Anterior cingulate cortex (tissue), 58 donors: Measurements from ENCODE around the gene LBX2.
A peak's percentile ranks its signal among the peaks of the same experiment; 100 is the strongest.

ENCODE experiments used
- DNase-seq, 58 donors: peaks; one replicate each; lab custom pipeline; 2025; lab: John Stamatoyannopoulos, UW

Gene LBX2

DNA sequence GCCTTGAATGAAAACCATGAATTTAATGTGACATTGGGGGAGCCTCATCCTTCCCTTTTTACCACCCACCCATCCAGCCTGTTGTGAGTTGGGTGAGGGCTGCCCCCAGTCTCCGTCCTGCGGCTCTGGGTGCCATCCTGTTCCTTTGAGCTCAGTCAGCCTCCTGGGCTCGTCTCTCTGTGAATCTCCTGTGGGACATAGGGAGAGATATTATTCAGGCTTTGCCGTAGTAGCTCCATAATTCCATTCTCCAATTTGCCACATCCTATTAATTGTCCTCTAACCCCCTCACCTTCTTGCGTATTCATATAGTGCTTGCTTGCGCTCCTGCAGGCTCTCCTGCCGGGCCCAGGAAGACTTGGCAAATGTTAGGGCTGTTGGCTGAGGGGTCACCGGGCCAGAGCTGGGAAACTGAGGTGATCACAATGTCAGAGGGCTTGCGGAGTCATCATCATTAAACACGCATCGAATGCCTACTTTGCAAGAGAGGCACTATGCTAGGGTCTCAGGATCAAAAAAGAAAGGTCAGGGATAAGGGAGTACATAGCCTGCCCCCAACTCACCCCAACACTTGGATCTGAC lies 27.3 kb upstream of the LBX2 start:
- no peak for DNase-seq

DNA sequence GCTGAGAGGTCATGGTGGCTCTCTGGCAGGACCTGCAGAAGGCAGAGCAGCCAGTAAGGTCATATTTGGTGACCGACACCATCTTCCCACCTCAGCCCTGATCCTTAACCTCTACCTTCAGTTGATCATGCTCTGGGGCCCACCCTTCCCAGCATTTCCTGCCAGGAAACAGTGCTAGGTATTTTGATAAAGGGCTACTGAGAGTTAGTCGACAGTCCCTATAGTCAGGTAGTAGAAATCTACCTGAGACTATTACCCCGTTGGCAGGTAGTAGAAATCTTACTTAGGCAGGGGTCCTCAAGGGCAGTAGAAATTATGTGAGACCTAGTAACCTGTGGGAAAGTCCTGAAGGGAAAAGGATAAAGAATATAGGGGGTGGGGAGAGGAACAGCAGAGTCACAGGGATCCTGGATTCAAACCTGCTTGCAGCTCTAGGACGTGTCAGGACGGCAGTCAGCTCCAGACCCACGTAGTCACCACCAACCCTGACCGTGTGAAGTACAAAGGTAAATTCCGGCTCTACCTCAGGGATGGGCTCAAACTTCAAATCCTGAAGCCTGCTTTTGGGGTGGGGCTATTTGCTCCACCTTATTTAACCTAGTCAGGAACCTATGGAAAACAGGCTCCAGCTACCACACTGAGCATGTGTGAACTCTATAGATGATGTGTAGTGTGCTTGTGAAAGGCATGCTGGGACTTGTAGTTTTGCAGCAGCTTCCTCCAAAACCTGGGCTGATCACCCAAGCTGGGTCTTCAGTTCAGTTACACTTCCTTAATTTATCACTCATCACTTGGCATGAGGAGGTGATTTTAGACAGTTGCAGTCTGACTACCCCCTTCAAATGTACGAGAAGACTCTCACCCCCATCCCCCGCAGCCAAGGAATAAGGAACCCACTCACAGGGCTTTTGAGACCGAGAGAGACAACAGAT lies 26.6 kb upstream of the LBX2 start, which contains the start of gene DQX1:
DQX1 (minus strand) TSS at position 515 of the 932 bp plus-strand sequence; CDS start at position 13, 502 bp downstream.
- DNase-seq: peak in 7 of 58 donors; percentile 3 to 43 (median 8)

DNA sequence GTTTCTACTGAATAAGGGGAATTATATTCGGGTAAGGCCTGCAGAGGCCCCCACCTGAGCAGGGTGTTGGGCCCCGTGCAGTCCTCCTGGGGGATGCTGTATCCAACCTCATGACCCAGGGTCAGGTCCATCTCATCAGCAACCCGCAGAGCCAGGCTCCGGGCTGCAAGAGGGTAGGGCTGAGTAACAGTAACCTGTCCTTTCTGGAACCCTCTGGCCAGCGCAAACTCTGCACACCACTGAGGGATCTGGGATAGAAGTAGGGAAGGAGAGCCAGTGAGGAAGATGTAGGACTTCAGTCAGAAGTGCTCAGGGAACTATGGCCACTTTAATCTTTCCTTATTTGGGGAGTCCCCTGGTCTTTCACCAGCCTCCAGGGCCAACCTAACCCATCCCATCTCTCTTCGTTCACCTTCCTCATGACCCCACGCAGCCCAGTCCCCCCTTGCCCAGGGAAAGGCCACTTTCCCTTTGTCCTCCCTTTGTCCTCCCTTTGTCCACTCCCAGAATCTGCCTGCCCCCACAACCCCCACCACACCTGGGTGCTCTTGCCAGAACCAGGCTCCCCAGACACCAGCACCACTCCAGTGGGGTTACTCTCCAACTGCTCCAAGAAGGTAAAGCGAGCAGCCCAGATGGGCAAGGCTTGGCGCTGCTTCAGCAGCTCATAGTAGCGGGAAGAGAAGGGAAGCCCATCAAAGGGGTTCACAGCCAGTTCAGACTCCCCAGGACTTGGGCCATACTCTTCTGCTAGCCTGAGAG lies 25.7 kb upstream of the LBX2 start:
- DNase-seq: no peak

GRCh38 chr2:74524005-74524404 lies 24.6 kb upstream of the LBX2 start:
- no peak for DNase-seq

DNA sequence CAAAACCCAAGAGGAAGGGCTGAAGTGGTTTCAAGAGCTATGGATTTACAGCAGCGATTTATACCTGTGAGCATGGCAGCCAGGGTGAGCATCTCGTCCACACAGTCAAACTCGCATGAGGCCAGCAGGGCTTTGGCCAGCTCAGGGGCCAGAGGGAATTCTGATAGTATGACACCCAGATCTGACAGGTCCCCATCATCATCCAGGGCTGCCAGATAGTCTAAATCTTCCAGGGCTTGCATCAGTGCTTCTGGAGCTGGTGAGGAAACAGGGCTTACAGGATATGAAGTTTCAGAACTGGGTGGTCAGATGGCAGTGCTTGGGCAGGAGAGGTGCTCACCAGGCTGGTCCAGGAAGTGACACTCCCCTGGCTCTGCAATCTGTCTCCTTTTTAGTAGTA lies 23.1 kb upstream of the LBX2 start:
- DNase-seq: no peak

DNA sequence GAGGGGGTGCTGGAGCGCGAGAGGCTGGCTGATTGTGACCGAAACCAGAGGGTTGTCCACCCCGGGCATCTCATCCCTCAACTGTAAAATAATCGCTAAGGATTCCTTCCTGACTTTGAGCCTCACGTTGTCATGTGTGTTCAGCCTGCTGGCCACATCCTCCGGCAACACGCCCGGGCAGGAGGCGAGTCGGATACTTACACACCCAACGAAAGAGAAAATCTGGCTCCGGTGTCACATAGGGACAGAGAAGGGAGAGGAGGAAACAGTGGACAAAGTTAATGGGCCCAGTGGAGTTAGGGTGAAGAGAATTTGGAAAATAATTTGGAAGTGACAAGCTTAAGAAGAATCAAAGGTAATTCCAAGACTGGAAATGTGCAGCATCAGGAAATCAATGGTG lies 17.2 kb upstream of the LBX2 start:
- no peak for DNase-seq

DNA sequence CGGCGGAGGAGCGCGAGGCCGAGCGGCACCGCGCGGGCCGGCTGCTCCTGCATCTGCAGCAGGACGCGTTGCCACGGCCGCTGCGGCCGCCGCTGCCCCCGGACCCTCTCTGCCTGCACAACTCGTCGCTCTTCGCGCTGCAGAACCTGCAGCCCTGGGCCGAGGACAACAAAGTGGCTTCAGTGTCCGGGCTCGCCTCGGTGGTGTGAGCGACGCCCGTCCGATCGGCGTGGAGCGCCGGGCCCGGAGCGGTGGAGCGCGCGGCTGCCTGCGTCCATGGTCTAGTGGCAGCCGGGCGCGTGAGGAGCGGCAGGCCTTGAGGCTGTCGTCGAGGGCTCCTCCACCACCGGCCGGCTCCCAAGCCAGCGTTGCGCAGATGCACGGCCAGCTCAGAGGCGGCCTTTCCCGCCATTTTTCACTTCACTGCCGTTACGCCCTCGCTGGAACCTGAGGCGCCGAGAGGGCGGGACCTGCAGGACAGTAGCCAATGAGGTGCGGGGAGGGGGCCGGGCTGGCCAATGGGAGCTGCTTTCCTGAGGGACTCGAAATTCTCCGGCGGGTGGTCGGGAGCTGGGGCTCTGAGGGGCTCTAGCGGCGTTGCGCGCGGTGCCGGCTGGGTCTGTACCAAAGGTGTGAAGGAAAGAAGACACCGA lies 16.7 kb upstream of the LBX2 start:
- peak in 16 of 58 donors; percentile 2 to 34 (median 11) for DNase-seq

GRCh38 chr2:74515271-74515980 lies 16.0 kb upstream of the LBX2 start:
- no peak for DNase-seq

DNA sequence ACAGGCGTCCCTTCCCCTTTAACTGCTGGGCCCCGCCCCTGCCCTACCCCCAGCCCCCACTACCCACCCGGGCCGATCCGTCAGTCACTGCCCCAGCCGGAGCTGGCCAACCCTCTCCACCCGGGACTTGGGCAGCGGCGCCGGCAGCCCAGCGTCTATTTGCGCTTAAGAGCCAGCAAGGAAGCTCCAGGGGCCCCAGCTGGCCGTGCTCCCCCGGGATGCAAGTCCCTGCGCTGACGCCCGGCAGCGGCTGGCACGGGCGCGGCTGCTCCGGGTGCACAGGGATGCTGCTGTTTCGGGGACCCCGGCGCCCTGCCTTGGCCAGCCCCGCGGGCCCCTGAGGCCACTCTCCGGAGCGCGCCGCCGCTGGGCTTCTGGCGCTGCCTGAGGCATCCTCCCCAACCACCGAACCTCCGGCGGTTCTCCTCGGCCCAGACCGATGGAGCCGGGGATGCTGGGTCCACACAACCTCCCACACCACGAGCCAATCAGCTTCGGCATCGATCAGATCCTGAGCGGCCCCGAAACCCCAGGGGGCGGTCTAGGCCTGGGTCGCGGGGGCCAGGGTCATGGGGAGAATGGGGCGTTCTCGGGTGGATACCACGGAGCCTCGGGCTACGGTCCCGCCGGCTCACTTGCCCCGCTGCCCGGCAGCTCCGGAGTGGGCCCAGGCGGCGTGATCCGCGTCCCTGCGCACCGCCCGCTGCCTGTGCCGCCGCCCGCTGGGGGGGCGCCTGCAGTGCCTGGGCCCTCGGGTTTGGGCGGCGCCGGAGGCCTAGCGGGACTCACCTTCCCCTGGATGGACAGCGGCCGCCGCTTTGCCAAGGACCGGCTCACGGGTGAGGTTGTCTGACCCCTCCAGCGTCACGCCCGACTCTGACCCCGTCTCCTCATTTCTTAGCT lies 15.2 kb upstream of the LBX2 start, which contains the start of gene TLX2:
TLX2 (plus strand) TSS at position 83 of the 903 bp plus-strand sequence; CDS start at position 440, 357 bp downstream.
- no peak for DNase-seq

DNA sequence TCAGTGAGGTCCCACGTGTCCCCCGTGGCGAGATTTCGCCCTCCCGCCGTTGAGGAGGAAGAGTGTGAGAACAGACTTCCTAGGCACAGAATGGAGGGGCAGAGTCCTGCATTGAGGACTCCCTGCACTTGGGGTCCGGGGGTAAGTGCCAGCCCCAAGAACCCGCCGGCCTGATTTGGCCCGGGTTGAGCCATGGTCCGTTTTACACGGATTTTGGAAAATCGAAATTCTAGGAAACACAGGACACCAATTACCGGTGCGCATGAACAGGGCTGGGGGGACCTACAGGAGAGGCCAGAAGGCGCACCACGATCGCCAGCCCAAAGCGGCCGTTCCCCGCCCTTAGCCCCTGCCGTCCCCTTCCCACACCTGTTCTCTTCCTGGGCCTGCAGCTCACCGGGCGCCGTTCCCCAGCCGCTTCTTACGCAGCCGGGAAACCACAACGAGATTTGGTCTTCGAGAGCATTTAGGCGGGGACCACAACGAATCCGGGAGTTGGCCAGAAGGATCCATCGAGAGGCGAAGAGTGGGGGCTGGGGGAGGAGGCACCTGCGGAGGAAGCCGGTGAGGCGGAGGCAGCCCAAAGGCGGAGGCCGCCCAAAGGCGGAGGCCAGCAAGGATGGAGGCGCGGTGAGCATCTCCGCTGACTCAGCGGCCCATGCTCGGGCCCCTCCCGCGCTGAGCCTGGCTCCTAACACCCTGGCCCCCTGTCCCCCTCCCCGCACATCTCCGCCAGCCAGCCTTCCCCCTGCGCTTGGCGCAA lies 14.4 kb upstream of the LBX2 start:
- no peak for DNase-seq

DNA sequence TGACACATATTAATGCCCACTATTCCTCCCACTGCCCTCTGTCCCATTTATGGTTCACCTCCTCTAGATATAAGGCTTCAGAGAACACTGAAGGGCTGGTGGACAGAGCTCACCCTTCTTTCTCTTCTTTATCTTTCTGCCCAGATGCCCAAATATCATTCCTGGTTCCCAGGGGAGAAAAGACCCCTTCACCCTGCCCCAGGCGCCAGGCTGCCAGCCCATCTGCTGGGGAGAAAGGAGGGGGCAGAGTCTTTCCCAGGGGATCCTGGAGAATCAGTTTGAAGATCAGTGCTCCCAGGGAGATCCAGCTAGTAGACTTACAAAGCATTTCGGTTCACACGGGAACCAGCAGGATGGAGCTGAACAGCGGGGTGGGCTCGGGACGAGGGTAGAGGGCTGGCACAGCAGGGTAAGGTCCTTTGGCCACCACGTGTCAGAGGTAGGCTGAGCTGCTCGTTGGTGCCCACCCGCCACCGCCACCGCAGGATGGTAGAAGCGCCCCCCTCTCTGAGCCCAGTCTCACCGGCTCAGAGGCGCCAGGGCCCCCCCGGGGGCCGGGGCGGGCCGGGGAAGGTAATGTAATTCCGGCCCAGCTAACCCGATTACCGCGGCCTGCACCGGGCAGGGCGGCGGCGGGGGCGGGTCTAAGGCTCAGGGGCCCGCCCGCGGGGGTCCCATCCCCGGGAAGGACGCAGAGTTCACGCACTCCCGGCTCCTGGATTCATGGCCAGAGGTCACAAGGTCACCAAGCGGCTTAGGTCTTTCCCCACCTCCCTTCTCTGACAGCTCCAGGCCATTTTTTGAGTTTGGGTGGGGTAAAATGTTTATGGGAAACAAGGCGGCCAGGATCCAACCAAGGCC lies 13.6 kb upstream of the LBX2 start:
- DNase-seq: no peak

DNA sequence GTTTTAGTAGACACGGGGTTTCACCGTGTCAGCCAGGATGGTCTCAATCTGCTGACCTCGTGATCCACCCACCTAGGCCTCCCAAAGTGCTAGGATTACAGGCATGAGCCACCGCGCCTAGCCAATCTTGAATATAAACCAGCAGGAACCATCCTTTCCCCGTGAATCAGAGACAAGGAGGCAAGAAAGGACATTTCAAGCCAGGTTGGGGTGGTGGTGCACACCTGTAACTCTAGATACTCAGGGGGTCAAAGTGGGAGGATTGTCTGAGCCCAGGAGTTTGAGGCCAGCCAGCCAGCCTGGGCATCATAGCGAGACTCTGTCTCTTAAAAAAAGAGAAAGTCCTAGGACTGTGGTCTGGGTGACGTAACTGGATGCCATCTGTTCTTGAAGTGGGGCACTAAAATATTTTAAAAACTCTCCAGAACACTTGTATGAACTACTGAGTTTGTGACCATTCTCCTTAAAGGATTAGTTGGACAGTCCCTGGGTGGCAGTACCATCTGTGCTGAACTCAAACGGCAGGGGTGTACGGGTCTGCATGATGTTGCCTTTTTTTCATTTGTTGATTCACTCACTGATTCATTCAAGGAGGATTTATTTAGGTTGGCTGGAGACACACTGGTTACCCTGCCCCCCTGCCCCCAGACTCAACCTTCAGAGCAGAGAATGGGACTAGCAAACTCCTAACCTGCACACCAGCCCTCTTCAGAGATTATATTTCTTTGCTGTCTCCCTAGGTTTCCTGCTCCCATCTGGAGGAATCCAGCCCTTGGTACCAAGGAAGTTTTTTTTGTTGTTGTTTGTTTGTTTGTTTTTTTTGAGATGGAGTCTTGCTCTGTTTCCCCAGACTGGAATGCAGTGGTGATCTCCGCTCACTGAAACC lies 11.9 kb upstream of the LBX2 start:
- DNase-seq: no peak

DNA sequence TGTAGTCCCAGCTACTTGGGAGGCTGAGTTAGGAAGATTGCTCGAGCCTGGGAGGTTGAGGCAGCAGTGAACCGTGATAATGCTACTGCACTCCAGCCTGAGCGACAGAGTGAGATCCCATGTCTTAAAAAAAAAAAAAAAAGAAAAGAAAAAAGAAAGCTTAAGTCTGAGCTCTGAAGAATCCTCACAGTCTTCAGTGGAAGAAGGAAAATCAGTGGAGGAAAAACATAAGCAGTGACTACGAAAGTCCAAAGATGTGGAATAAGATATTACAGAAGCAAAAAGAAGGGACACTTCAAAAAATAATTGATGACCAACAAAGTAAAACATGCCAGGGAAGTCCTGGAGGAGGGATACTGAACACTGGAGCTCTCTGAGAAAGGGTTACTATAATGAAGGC lies 10.9 kb upstream of the LBX2 start:
- DNase-seq: no peak

DNA sequence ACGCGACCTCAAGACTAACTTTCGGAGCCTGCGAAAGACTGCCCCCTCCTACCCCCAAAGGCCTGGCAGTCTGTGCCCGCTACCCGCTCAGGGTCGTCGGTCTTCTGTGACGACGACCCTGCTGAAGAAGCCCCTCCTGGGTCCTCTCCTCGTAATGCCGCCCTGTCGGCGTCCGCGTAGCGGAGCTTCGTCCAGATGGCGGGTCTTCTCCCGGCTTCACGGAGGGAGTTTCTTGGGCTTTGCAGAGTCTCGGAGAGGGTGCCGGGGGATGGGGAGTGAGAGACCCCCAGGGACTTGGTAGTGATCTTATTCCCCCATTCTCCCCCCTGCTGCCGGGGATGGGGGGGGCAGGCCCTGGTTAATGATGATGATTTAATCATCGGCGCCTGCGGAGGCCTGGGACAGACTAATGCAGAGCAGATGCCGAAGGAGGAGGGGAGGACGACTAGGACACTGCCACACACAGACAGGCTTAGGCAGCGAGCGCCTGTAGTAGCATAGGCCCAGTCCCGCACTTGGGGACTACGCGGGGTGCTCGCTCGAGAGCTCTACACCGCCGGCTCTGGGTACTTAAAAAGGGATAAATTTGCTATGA lies 8.6 kb upstream of the LBX2 start:
- peak in 20 of 58 donors; percentile 5 to 69 (median 34) for DNase-seq

DNA sequence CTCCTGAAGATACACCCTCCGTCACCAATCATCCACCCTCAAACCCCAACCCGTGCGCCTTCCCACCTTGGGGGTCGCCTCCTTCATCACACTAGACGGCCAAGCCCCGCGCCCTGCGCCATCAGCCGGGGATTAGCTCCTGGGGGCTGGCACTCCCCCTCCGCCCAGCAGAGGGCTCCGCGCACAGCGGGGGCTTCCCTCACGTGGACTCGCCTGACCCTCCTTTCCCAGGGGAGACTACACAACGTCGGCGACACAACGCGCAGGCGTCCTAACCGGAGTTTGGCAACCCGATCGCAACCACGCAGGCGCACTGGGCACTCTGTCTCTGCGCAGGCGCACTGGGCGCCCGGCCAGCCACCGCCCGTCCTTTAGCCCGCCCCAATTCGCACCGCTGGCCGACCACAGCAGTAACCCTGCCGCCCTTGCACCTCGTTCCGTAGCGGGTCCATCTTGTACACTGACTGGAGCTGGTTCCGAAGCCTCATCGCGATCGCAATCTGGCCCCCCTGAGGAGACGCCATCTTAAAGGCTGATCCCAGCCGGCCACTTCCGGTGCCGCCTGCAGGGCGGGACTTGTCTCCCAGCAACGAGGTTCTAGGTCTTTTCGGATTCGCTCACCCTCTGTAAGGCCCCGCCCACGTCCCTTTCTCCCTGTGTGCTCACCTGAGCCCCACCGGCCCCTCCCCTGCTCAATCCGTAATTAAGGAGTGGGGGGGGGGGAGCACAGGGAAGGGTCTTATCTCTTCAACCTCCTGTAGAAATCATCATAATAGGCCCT lies 7.9 kb upstream of the LBX2 start, which contains the start of gene PCGF1:
PCGF1 (minus strand) TSS at position 551 of the 781 bp plus-strand sequence; CDS start at position 524, 27 bp downstream.
- DNase-seq: peak; percentile 79 to 98 (median 94)
